NCI-H2107 treated with DMSO at 0.1 percent for 48 hours (cell line): ENCODE measurements around the gene PEX16.

Experiments used
- DNase-seq: peaks from one replicate; lab custom pipeline; 2025; ENCODE audit not compliant: unreplicated experiment; lab: John Stamatoyannopoulos, UW

PEX16 gene

DNA sequence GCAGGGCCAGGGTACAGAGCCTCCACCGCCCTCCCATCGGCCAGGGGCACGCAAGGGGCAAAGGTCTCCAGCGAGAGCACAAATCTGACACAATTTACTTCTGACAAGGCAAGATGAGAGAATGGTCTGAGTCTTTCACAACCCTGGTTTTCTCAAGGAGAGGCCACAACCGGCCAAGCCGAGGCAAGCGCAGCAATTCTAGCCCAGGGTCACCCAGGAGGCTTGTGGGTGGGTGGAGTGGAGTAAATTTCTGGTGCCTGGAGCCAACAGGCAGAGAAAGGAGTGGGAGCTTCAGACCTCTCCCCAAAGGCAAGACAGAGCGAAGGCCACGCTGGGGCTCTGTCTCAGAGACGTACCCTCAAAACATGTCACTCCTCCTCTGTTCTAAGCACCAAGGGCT, 14.1 kb upstream of the PEX16 start:
- DNase-seq = no peak

DNA sequence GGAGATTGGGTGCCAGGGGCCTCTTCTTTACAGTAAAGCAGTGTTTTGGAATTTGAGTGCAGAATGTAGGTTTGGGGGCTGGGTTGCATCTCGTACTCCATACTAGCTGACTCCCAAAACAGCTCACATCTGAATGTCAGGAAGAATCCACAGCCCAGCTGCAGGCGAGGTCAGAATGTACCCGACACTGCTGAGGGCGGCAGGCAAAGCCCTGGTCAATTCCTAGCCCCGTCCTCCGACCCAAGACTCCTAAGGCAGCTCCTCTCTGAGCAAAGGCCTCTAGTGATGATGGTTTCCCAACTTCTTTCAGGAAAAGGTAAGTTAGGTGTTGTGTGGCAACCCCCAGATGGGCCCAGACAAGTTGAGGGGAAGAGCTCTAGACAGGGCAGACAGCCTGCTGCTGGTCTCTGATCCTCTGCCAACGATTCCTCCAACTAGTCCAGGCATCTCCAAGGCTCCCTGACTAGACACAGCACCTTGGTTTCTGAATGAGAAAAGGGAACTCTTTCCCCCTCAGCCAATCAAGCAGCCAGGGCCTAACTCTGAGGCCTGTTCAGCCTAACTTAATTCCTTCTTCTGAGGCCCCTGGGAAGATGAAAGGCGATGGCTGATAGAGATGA, 13.4 kb upstream of the PEX16 start:
- DNase-seq = no peak

DNA sequence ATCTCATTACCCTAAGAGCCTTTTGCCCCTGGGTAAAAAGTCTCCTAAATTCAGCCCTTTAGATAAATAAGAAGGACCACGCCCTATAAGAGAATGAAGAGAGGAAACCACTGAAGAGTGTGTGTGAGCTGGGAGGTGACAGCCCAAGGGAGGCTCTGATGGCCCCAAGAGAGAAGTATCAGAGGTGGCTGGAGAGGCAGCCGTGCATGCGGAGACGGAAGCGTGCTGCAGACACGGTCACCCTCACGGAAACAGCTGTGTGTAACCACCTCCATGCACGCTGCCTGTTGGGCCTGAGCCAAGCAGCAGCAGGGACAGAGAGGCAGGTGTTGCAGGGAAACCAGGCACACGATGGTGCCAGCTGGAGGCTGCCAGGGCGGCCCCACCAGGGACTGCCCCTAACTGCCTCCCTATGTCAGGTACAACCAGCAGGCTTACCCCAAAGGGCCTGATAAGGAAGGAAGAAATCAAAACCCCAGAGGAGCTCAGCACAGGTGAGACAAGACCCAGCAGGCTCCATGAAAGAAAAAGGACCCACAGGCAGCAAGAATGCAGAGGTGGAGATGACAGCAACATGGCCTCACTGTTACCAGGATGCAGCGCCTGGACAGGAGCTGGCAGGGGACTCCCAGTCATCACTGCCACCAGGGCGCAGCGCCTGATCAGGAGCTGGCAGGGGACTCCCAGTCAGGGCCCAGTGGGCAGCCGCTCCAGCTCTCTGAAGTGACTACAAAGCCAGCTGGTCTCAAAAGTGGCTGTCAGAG, 12.5 kb upstream of the PEX16 start:
- peak; percentile 61 for DNase-seq

DNA sequence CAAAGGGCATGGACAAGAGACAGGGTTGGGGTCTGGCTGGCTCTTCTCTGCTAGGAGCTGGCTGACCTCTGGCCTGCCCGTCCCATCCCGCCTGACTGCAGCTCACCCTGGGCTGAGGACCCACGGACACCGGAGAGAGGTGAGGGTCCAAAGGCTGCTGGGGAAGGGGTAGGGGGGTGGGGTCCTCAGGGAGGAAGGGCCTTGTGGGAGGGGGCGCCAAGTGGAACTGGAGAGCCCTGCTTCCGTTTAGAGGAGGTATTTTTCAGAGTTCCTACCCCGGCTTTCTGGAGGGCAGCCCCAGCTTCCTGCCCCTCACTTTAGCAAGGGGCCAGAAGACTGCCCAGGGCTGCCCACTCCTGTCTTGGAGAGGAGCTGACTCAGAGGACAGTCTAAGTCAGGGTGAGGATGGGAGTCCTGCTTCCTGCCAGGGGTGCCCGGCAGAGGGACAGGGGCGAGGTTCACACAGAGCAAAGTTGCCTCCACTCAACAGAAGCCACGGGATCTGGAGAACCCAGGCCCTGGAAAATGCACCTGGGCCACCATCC, 11.9 kb upstream of the PEX16 start:
- no peak for DNase-seq

DNA sequence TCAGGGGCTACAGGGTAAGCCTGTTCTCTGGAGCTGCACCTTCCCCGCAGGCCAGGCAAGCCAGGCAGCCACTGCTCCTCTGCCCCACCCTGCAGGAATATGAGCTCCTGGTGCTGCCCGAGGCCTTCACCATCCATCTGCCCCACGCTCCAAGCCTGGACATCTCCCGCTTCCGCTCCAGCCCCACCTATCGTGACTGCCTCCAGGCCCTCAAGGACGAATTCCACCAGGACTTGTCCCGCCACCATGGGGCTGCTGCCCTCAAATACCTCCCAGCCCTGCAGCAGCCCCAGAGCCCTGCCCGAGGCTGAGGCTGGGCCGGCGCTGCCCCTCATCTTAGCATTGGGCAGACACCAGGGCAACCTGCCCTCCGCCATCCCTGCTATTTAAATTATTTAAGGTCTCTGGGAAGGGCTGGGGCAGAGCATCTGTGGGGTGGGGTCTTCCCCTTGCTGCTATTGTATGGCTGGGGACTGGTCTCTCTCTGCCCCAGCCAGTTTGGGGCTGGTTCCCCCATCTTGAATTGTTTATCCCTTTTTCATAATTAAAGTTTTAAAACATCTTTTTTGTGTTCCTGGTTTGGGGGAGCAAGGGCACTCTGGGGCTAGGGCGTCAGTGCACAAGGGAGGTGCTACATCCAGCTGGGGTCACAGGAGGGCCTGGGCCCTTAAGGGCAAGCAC, 11.0 kb upstream of the PEX16 start:
- no peak for DNase-seq

DNA sequence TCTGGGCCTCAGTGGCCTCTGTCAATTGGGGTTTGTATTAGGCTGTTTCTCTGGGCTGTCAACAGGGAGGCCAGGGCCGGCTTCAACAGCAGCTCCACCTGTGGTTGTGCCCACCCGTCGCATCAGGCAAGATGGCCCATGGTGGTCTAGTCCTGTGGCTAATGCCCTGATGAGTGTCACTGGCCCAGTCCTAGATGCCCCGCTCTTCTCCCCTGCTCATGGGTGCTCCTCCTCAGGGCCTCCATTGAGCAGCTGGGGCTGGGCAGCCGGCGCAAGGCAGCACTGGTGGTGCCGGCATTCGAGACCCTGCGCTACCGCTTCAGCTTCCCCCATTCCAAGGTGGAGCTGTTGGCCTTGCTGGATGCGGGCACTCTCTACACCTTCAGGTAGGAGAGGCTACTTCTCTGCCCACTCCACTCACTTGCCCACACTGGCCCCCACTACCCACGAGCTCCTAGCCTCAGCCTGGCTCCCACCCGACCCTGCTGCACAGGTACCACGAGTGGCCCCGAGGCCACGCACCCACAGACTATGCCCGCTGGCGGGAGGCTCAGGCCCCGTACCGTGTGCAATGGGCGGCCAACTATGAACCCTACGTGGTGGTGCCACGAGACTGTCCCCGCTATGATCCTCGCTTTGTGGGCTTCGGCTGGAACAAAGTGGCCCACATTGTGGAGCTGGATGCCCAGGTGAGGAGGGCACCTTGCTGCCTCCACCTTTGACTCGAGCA, 10.2 kb upstream of the PEX16 start:
- DNase-seq = no peak

DNA sequence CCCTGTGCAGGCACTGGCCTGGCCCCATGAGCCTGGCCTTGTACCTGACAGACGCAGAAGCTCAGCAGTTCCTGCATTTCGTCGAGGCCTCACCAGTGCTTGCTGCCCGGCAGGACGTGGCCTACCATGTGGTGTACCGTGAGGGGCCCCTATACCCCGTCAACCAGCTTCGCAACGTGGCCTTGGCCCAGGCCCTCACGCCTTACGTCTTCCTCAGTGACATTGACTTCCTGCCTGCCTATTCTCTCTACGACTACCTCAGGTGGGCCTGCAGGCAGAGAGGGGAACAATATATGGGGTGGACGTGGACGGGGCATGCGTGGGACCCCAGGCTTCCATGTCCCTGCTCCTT, 9.6 kb upstream of the PEX16 start:
- DNase-seq = no peak

DNA sequence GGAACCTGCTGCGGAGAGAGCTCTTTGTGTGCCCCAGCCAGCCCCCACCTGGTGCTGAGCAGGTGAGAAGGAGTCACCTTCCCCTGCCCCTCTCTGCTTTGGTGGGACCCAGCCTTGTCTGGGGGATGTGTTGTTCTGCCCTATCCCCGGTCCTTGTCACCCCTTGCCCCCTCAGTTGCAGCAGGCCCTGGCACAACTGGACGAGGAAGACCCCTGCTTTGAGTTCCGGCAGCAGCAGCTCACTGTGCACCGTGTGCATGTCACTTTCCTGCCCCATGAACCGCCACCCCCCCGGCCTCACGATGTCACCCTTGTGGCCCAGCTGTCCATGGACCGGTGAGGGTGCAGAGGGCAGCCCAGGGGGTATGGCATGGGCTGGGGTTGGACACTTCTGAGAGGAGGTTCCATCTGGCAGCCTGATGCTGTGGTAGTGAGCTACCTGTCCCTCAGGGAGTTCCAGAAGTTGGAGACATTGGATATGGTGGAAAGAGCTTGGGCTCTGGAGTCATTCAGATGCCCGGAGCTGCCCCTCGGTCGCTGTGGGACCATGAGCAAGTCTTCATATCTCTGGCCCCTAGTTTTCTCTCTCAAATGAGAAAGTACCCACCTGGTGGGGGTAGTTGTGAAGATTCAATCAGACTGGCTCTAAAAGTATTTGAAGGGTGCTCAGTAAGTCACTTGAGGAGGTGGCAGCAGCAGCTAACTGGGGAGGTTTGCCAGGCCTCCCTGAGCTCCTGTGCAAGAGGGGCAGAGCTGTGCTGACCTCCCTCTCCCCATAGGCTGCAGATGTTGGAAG, 9.1 kb upstream of the PEX16 start:
- no peak for DNase-seq

DNA sequence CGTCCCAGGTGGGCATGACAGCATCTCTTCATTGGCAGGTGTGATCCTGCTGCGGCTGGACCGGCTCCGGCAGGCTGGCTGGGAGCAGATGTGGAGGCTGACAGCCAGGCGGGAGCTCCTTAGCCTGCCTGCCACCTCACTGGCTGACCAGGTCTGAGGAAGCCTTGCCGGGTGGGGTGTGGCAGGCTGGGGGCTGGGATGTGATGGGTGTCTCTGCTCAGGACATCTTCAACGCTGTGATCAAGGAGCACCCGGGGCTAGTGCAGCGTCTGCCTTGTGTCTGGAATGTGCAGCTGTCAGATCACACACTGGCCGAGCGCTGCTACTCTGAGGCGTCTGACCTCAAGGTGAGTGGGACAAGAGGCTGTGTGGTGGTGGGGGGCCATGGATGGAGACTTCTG, 8.3 kb upstream of the PEX16 start:
- no peak for DNase-seq

DNA sequence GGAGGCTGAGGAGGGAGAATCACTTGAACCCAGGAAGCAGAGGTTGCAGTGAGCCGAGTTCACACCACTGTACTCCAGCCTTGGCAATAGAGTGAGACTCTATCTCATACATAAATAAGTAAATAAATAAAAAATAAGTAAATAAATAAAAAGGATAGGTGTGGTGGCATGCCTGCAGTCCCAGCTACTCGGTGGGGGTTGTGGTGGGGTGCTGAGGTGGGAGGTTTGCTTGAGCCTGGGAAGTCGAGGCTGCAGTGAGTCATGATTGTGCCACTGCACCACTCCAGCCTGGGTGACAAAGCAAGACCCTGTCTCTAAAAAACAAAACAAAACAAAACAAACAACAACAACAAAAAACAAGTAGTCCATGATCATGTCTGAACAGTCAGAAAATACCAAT, 7.9 kb upstream of the PEX16 start:
- DNase-seq = no peak

DNA sequence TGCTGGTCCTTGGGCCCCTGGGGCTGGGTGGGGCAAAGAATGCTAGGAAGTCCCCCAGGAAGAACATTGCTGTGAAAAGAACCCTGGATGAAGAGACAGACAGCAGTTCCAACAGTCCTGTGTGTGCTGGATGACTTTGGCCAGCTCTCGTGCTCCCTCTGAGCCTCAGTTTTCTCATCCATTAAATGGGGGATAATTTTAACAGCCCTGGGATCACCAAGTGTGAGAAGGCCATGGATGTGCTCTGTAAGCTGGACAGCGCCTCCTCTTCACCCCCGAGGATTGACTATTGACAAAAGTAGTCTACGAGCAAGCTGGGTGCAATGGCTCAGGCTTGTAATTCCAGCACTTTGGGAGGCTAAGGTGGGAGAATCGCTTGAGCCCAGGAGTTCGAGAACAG, 7.2 kb upstream of the PEX16 start:
- no peak for DNase-seq

DNA sequence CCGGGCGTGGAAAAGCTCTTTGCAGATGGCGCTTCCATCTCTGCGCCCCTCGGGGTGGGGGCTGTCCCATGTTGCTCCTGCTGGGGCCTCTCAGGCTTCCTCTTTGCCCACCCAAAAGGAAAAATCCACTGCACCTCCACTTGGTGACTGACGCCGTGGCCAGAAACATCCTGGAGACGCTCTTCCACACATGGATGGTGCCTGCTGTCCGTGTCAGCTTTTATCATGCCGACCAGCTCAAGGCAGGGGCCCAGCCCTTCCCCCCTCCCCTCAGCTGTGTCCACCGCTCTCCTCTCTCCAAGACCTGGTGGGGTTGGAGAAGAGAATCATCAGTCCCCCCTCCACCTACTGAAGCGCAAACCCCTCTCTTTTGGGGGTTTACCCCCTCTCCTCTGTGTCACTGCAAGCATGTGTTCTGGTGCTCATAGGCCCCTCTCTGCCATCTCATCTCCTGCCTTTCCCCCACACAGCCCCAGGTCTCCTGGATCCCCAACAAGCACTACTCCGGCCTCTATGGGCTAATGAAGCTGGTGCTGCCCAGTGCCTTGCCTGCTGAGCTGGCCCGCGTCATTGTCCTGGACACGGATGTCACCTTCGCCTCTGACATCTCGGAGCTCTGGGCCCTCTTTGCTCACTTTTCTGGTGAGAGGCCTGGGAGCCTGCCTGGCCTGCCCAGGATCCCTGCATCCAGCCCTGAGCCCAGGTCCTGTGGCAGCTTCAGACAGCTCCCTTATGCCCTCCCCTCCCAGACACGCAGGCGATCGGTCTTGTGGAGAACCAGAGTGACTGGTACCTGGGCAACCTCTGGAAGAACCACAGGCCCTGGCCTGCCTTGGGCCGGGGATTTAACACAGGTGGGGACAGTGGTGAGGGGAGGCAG, 6.6 kb upstream of the PEX16 start:
- no peak for DNase-seq

DNA sequence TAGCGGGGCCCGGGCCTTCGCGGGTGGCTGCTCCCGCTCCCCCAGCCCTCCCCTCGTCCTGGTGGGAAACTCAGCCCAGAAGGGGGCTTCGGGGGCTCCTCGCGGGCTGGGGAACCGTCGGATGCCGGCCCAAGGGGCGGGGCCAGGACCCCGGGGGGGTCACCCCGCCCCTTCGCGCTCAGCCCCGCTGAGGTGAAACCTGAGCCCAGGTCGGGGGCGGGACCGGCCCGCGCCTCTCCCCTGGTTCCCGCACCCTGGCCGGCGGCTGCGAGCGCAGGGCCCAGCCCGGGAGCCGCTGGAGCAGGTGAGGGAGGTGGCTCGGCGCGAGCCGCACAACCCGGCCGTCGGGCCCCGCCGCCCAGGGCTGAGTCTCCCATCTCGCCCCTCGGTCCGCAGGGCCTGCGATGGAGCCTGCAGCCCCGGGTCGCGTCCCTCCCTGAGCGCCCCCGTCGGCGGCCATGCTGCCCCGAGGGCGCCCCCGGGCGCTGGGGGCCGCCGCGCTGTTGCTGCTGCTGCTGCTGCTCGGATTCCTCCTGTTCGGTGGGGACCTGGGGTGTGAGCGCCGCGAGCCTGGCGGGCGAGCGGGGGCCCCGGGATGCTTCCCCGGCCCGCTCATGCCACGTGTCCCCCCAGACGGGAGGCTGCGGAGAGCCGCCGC, 4.9 kb upstream of the PEX16 start, which contains the start of gene LARGE2:
LARGE2 (plus strand) TSS at position 232 of the 658 bp plus-strand sequence; CDS start at position 459, 227 bp downstream.
- peak; percentile 17 for DNase-seq

DNA sequence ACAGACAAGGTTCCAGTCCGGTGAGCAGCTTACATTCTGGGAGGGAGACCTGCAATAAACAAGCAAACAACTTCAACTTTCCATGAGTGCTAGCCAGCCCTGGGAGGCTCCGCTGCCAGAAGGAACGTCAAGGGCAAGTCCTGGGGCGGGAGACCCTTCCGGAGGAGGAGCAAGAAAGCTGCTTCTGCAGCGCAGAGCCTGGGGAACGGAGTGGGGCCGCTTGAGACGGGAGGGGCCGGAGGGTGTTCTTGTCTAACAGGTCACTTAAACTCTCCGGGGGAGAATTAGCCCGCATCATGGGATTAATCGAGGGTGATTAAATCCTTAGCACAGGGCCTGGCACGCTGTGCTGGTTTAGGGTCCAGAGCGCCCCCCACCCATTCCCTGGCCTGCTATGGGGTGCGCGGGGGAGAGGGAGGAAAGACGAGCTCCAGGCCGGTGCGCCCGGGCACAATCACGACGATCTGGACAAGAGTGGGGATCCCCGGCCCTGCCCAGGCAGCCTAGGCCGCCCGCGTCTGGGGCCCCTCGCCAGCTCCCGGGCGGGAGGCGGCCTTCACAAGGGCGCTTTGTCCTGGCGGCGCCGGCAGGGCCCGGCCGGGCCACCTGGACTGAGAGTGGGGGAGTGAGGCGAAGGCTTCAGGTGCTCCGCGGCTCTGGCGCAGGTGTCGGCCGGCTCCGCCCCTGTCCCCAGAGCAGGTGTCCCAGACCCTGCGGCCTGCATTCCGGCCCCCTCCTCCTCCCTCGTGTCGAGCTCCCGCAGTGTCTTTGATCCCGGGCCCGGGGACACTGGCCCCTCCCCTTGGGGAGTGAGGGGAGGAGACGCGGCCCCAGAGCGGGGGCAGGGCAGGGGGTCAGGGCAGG, 4.1 kb upstream of the PEX16 start:
- peak; percentile 62 for DNase-seq

DNA sequence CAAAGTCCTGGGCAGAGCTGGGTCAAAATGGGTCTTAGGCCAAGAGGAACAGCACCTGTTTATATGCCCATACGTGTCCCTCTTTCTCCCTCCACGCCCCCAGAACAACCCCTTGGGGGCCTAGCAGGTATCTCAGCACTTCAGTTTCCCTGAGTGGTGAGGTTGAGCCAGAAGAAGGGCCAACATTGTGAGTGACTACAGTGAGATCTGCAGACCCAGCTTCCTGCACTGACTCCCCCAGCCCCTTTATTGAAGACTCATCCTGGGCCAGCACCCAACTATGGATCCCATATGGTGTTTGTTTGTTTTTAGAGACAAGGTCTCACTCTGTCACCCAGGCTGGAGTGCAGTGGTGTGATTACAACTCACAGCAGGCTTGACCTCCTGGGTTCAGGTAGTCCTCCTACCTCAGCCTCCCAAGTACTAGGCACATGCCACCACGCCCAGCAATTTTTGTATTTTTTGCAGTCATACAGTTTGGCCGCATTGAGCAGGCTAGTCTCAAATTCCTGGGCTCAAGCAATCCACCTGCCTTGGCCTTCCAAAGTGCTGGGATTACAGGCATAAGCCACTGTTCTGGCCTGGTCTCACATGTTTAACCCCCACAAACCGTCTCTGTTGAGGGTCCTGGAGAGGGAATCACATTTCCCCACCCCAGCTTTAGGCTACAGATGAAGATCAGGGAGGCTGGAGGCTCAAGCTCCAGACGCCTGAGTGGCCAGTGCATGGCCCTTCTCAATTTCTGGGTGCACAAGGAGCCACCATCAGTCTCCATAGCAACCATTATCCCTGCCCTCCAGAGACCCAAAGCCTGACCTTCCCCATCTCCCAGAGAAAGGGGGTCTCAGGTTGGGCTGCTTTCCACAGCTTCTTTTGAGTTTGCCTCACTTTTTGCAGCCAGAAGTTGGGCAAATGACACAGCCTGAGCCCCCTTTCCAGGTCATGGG, 3.1 kb upstream of the PEX16 start:
- DNase-seq = no peak

DNA sequence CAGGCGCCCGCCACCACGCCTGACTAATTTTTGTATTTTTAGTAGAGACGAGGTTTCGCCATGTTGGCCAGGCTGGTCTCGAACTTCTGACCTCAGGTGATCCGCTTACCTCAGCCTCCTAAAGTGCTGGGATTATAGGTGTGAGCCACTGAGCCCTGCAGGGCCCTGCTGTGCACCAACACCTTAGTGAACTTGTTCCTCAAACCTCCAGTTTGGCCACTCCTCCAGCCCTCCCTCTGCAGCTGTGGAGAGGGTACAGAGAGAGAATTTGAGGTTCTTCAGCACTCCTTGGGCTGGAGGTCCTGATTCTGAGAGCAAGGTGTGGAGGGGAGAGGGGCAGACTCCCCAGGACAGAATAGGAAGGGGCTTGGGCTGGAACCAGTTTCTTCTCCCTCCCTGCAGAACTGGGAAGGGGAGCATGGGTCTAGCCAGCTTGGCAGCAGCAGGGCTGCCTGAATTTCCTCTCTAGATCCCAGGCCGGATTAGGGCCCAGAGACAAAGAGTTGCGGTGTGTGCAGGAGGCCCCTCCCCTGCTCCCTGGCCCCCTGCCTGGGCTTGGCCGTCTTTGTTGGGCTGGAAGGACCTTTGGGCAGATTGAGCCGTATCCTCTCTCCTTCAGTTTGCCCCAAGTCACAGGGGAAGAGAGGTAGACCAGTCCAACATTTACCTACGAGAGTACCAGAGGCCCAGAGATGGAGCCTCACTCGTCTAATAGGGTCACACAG, 2.3 kb upstream of the PEX16 start:
- DNase-seq = no peak
